K562 (cell line): Measurements from ENCODE around the gene ZNF200. TPM values are rescaled to one million over a fixed set of nuclear protein-coding genes. Genes with fewer than 3 reads are reported as not detected.

Experiments used
- ATF4 ChIP-seq: fragments of 450-650 bp; formaldehyde crosslinking; IDR thresholded peaks from 2 replicates; pipeline ENCODE4 v1.4.0; 2022; ENCODE audit warnings: mild to moderate bottlenecking, moderate library complexity
- BCOR ChIP-seq: fragments of 450-650 bp; IDR thresholded peaks from 2 replicates; pipeline ENCODE4 v1.6.1; 2016
- C11orf30 ChIP-seq: fragments of 450-650 bp; IDR thresholded peaks from 2 replicates; pipeline ENCODE4 v1.6.1; 2016; ENCODE audit warnings: low read depth, mild to moderate bottlenecking
- CTBP1 ChIP-seq: fragments of 450-650 bp; IDR thresholded peaks from 2 replicates; pipeline ENCODE4 v1.6.1; 2016; ENCODE audit warnings: borderline replicate concordance
- E2F5 ChIP-seq: sonication (generic); formaldehyde crosslinking; IDR thresholded peaks from 2 replicates; pipeline ENCODE4 v1.8.0; 2022; ENCODE audit warnings: mild to moderate bottlenecking, missing genetic modification reagents
- GABPA ChIP-seq: fragments of 200-800 bp; sonication (Bioruptor generic); conservative IDR thresholded peaks from 2 replicates; pipeline ENCODE4 v1.6.1; 2016; ENCODE audit warnings: low read depth, missing genetic modification characterization, missing compliant biosample characterization
- GMEB1 ChIP-seq: fragments of 250-450 bp; sonication (Bioruptor Pico); IDR thresholded peaks from 2 replicates; pipeline ENCODE4 v1.4.0; 2020; ENCODE audit warnings: mild to moderate bottlenecking
- KAT8 ChIP-seq: fragments of 450-650 bp; IDR thresholded peaks from 2 replicates; pipeline ENCODE4 v1.6.1; 2016; ENCODE audit warnings: low read depth, mild to moderate bottlenecking
- KLF1 ChIP-seq: fragments of 450-650 bp; IDR thresholded peaks from 2 replicates; pipeline ENCODE4 v1.6.1; 2016; ENCODE audit warnings: missing genetic modification characterization, missing compliant biosample characterization
- PRPF4 ChIP-seq: fragments of 200-400 bp; formaldehyde crosslinking; IDR thresholded peaks from one replicate; pipeline ENCODE4 v1.6.1; 2017; ENCODE audit warnings: low read length, low read depth, mild to moderate bottlenecking; ENCODE audit not compliant: insufficient read depth, poor library complexity, severe bottlenecking
- SLC30A9 ChIP-seq: fragments of 250-450 bp; sonication (Bioruptor Pico); IDR thresholded peaks from 2 replicates; pipeline ENCODE4 v1.8.0; 2022; ENCODE audit warnings: mild to moderate bottlenecking, moderate library complexity
- SNRNP70 ChIP-seq: fragments of 200-400 bp; formaldehyde crosslinking; optimal IDR thresholded peaks from 2 replicates; pipeline ENCODE3; 2017; ENCODE audit warnings: low read depth, low read length
- SREBF1 ChIP-seq: fragments of 150-350 bp; IDR thresholded peaks from 2 replicates; pipeline ENCODE4 v1.6.1; 2014; ENCODE audit warnings: antibody characterized with exemption, low read depth, low read length, borderline replicate concordance
- TRIM24 ChIP-seq, 2 experiments: fragments of 450-650 bp; IDR thresholded peaks; 2 replicates each; pipeline ENCODE4 v1.6.1; 2016
- ZFP30 ChIP-seq: fragments of 250-450 bp; sonication (Bioruptor Pico); IDR thresholded peaks from 2 replicates; pipeline ENCODE4 v1.8.0; 2022; ENCODE audit warnings: moderate library complexity, mild to moderate bottlenecking, inconsistent platforms, borderline replicate concordance
- ZNF133 ChIP-seq: fragments of 250-450 bp; sonication (Bioruptor Pico); IDR thresholded peaks from 2 replicates; pipeline ENCODE4 v1.4.0; 2020; ENCODE audit warnings: mild to moderate bottlenecking
- ZNF174 ChIP-seq: fragments of 250-450 bp; sonication (Bioruptor Pico); IDR thresholded peaks from 2 replicates; pipeline ENCODE4 v1.4.0; 2020; ENCODE audit warnings: mild to moderate bottlenecking
- ZNF398 ChIP-seq: fragments of 250-450 bp; sonication (Bioruptor Pico); IDR thresholded peaks from 2 replicates; pipeline ENCODE4 v1.8.0; 2021; ENCODE audit warnings: moderate library complexity, mild to moderate bottlenecking, inconsistent platforms
- ZNF512 ChIP-seq: IDR thresholded peaks from 2 replicates; pipeline ENCODE4 v1.6.1; 2016; ENCODE audit warnings: missing genetic modification characterization, missing compliant biosample characterization
- ZNF586 ChIP-seq: fragments of 450-650 bp; formaldehyde crosslinking; conservative IDR thresholded peaks from 2 replicates; pipeline ENCODE4 v1.4.0; 2020; ENCODE audit warnings: mild to moderate bottlenecking, moderate library complexity
- ZSCAN32 ChIP-seq: fragments of 450-650 bp; formaldehyde crosslinking; IDR thresholded peaks from 2 replicates; pipeline ENCODE4 v1.4.0; 2020; ENCODE audit warnings: mild to moderate bottlenecking, moderate library complexity
- polyA plus RNA-seq, 8 experiments: library from polyadenylated mRNA; depleted of rRNA in 4 of 8; stranded (reverse) in 5 of 8; unstranded in 3 of 8; fragments of >200 nt; fragmentation: Nextera tagmentation in 2 of 8; fragmentation: Illumina TruSeq in 1 of 8; extraction: Ambion mirVana in 2 of 8; extraction: Trizol in 1 of 8; gene quantifications; 2 replicates each; pipeline versions ENCODE4 v1.2.1 to v1.2.3, GENCODE V29; 2011 to 2014; ENCODE audit warnings: inconsistent platforms in 1 of 8, missing spikeins in 1 of 8
- total RNA-seq, 7 experiments: library from RNA; depleted of rRNA in 6 of 7; stranded (reverse); fragments of >200 nt in 6 of 7; fragmentation: Illumina TruSeq in 2 of 7; extraction: Trizol in 2 of 7; gene quantifications; 2 replicates each; pipeline versions ENCODE4 v1.2.1 to v1.2.3, GENCODE V29; 2011 to 2021; ENCODE audit warnings: low replicate concordance in 1 of 7

ZNF200 gene
- total and polyA plus RNA-seq, 9 of the 15 experiments (the other 6 are each of a cell fraction or from before 2014, with no cell fraction given): 4.8 to 14.5 (median 9.2) TPM

- TF ChIP-seq GABPA (no peak; the same call in 1 of the 2 replicates), GMEB1 (CRISPR knock-in tag) (no peak), KAT8 (no peak), C11orf30 (peak; percentile 41), CTBP1 (0 out of 2 replicates have a peak, but pooled peaks have one; percentile 11), SNRNP70 (no peak), PRPF4 (no peak), ZNF586 (CRISPR knock-in tag) (no peak), ZFP30 (CRISPR knock-in tag) (no peak), ZNF174 (CRISPR knock-in tag) (no peak), ZNF133 (CRISPR knock-in tag) (no peak), TRIM24 (IDR thresholded peaks at IDR 0.05) (peak; percentile 14 to 34; a peak in 1 of 4 replicates), BCOR (no peak), KLF1 (tag) (no peak), ATF4 (no peak), SLC30A9 (CRISPR knock-in tag) (no peak), E2F5 (CRISPR knock-in tag) (peak; percentile 91; the same call in 1 of the 2 replicates), ZNF398 (no peak), ZNF512 (tag) (no peak), ZSCAN32 (CRISPR knock-in tag) (no peak), SREBF1 (no peak)
Observed at GRCh38 chr16:3264137-3265036, 29.4 kb upstream of the ZNF200 start (continued).
